C4-2B (cell line): ENCODE measurements around the gene ELMO1.

Experiments
- H3K27ac ChIP-seq: fragments of 450-650 bp; 2 replicates; pipeline ENCODE4 v1.5.1; 2017
- ZFX ChIP-seq: fragments of 450-650 bp; IDR thresholded peaks from 2 replicates; pipeline ENCODE4 v1.6.1; 2017
- TF ChIP-seq, protein P1 (sequence below): fragments of 450-650 bp; conservative IDR thresholded peaks from 2 replicates; pipeline ENCODE4 v1.5.1; 2017; ENCODE audit warnings: mild to moderate bottlenecking

ELMO1 gene

DNA sequence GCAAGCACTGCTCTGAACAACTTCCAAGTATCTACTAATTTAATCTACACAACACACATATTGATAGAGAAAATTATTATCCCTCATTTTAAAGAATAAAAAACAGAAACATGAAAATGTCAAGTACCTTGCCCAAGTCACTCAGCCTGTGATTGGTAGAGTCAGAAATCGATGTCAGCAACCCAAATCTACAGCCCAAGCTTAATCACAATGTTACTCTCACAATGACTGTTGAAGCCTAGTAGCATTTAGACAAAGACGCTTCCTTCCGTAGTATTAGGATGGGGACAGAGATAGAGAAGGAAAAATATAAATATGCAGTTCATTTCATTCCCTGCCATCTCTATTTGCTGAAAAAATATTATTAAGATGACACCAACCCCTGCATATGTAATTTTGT lies 242.5 kb downstream of the ELMO1 start:
- H3K27ac ChIP-seq = no peak overlapping the region
- TF ChIP-seq ZFX = no peak
- TF ChIP-seq, protein P1, sequence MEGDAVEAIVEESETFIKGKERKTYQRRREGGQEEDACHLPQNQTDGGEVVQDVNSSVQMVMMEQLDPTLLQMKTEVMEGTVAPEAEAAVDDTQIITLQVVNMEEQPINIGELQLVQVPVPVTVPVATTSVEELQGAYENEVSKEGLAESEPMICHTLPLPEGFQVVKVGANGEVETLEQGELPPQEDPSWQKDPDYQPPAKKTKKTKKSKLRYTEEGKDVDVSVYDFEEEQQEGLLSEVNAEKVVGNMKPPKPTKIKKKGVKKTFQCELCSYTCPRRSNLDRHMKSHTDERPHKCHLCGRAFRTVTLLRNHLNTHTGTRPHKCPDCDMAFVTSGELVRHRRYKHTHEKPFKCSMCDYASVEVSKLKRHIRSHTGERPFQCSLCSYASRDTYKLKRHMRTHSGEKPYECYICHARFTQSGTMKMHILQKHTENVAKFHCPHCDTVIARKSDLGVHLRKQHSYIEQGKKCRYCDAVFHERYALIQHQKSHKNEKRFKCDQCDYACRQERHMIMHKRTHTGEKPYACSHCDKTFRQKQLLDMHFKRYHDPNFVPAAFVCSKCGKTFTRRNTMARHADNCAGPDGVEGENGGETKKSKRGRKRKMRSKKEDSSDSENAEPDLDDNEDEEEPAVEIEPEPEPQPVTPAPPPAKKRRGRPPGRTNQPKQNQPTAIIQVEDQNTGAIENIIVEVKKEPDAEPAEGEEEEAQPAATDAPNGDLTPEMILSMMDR = no peak

DNA sequence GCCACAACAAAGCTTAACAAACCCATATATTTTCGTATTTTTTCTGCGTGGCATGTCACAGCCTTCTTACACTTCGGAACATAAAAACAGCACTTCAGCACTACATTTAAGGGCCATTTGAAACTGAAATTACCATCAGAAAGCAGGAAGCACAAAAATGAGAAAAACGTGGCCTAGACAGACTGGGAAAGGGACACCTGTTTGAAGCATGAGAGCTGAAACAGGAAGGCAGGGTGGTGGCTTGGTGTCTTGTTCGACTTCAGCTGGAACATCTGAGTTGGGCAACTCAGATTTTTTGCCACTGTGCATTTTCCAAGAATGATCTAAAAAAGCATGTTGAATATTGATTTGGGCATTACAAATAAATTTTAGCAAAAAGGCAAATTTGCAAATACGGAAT lies 243.2 kb downstream of the ELMO1 start:
- TF ChIP-seq, protein P1 = no peak
- TF ChIP-seq ZFX = no peak
- no peak overlapping the region for H3K27ac ChIP-seq

DNA sequence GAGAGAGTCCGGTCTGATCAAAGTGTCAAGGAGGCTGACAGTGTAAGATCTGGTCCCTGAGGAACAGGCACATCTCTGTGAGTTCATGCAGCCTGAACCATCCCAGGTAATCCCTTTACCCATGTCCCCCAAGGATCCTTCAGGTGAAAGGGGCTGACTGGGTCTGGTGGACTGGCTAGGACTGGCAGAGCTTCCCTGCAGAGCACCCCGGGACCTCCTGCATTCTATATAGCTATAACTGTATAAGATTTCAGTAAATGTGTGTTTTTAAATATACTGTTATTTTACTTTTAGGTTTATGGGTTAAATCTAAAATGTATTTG lies 246.8 kb downstream of the ELMO1 start:
- TF ChIP-seq, protein P1 = peak; percentile 65
- no peak for TF ChIP-seq ZFX
- no peak overlapping the region for H3K27ac ChIP-seq

DNA sequence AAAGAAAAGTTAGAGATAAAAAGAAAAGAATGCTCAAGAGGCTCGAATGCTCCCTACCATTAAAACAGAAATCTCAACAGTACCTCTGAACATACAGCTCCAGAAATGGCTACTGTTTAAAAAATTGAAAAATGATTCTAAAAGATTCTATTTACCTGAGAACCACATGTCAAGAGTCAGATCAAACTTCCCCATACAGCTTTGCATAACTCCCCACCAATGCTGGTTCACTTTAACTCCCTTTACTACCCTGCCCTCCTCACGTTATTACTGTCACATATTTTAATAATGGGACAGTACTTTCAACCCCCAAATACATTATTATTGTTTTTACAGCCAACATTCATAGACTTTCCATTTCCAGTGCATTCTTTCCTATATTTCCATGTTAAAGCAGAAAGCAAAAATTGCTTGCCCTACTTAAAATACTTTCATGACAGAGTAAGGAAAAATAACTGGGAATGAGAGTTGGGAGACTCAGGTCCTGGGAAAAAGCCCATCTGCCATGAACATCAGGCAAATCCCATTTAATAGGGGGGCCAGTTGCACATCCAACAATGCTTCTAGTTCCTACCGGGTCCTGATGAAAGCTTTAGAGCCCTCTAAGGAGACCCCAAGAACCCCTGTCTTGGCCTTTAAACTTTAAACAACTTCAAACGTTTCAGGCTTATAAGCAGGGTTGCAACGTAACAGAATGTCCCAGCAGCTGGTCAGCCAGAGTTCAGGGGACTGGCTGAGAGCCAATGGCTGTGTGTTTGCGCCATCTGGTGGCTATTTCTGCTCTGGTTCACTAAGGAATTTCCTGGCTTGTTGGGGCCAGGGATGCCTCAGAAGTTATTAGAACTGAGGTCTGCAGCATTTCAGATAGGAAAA lies 247.4 kb downstream of the ELMO1 start:
- TF ChIP-seq ZFX = no peak
- TF ChIP-seq, protein P1 = peak; percentile 86
- no peak overlapping the region for H3K27ac ChIP-seq

DNA sequence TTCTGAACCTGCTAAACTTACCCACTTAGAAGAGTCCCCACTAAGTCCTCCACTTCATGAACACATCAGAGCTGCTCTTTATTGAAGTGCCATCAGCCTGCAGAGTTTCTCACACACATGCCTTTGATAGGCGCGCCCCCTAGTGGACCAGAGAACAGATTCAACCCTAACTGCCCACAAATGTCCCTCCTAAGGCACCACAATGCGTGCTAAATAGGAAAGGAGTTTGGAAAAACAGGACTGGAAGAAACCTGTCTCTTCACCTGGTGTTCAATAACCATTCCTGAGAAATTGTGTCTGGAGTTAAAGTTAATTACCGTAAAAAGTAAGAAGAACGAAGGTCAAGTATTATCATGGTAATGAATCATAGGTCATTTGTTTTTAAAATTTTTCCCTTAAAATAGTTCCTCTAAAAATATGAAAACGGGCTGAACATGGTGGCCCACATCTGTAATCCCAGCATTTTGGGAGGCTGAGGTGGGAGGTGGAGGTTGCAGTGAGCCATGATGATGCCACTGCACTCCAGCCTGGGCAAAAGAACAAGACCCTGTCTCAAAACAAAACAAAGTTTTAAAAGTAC lies 249.7 kb downstream of the ELMO1 start:
- TF ChIP-seq, protein P1 = peak; percentile 94
- TF ChIP-seq ZFX = no peak
- H3K27ac ChIP-seq = no peak overlapping the region

DNA sequence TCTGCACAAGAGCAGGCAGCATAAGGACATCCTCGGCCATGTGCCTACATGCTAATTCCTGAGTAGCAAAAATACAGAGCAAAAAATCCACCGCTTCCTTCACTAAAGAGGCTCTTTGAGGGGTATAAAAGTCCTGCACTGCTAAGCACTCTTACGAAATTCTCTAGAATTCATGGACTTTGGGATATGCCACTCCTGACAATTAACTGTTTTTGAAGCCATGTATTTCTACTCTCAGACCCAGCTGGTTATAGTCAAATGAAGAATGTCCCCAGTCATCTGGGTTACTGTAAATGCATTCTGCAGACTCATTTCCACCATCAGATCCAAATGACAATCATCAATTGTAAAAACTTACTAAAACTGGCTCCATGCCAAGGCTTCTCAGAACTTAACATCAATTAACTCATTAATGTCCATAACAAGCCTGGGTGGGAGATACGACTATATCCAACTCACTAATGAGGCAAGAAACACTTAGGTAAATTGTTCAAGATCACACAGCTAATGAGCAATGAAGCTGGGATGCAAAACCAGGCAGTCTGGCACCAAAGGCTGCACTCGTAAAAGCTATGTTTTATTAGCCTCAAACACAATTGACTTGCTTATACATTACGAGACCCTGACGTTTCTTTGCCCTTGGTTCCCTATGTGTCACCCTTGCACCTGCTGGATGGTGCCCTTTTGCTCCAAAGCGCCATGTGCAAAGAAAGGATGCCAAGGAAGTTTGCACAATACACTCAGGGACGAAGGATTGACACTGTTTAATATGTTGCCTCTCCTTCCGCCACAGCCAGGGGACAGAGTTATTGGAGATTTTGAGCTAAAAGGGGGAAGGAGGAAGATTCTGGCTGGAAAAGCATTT lies 250.4 kb downstream of the ELMO1 start:
- no peak for TF ChIP-seq ZFX
- TF ChIP-seq, protein P1 = no peak
- H3K27ac ChIP-seq = no peak overlapping the region

DNA sequence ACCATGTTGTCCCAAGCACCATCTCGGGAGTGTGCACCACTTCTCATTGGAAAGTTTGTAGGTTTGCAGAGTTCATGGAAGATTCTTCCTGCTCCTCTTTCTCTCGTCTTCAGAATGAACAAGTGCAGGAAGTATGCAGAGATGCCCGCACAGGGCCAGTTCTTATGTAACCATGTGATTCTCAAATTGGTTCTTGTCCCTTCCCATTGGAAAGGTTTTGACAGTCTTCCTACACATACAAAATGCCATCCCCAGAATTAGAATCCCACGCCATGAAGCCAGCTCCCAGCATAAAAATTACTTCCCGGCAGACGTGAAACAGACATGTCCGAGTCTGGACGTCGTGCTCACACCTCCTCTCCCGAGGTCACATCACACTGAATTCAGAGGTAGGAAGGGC lies 251.6 kb downstream of the ELMO1 start:
- no peak for TF ChIP-seq ZFX
- TF ChIP-seq, protein P1 = no peak
- H3K27ac ChIP-seq = no peak overlapping the region
